Upper lobe of left lung (tissue), 6 donors: Measurements from ENCODE around the gene TNFRSF9. TPM values are rescaled to one million over a fixed set of nuclear protein-coding genes. Genes with fewer than 3 reads are reported as not detected.

Source experiments
- ATAC-seq, 2 donors: fragments of 200-7000 bp; cut with Tn5 transposase; one replicate each; pipeline ENCODE4 v1.9.1; 2022; ENCODE audit warnings: mild to moderate bottlenecking in 2 of 2, moderate library complexity in 2 of 2; ENCODE audit not compliant: low FRiP score in 2 of 2
- DNase-seq, 2 donors: peaks; one replicate each; pipeline ENCODE4 v3.0.0-alpha.2; 2019 to 2020
- H3K27ac ChIP-seq, 4 donors: fragments of 200-600 bp; sonication (generic); one replicate each; pipeline ENCODE4 v1.5.1; 2016 to 2019
- H3K27me3 ChIP-seq, 4 donors: fragments of 200-600 bp; sonication (generic); one replicate each; pipeline ENCODE4 v1.5.1; 2017 to 2019
- H3K36me3 ChIP-seq, 4 donors: fragments of 200-600 bp; sonication (generic); one replicate each; pipeline ENCODE4 v1.5.1; 2016 to 2019
- H3K4me1 ChIP-seq, 4 donors: fragments of 200-600 bp; sonication (generic); one replicate each; pipeline ENCODE4 v1.5.1; 2018 to 2019
- H3K4me3 ChIP-seq, 4 donors: fragments of 200-600 bp; sonication (generic); one replicate each; pipeline ENCODE4 v1.5.1; 2017 to 2019; ENCODE audit warnings: mild to moderate bottlenecking in 2 of 4, moderate library complexity in 1 of 4
- H3K9me3 ChIP-seq, 4 donors: fragments of 200-600 bp; sonication (generic); one replicate each; pipeline ENCODE4 v1.5.1; 2018 to 2019
- CTCF ChIP-seq, 6 experiments: fragments of 450-650 bp in 4 of 6; fragments of 200-600 bp in 2 of 6; sonication (generic) in 2 of 6; IDR thresholded peaks; one replicate each; pipeline ENCODE4 v1.5.1; 2016 to 2019; ENCODE audit warnings: antibody characterized with exemption in 6 of 6
- EP300 ChIP-seq, 4 donors: sonication (generic); formaldehyde crosslinking; IDR thresholded peaks; one replicate each; pipeline ENCODE4 v1.5.1; 2017; ENCODE audit warnings: antibody characterized with exemption in 4 of 4, control low read depth in 2 of 4
- POLR2A ChIP-seq, 4 donors: fragments of 450-650 bp; IDR thresholded peaks; one replicate each; pipeline ENCODE4 v1.5.1; 2016 to 2017; ENCODE audit warnings: antibody characterized with exemption in 4 of 4, mild to moderate bottlenecking in 2 of 4
- POLR2AphosphoS5 ChIP-seq, 2 donors: sonication (generic); formaldehyde crosslinking; IDR thresholded peaks; one replicate each; pipeline ENCODE4 v1.5.1; 2017; ENCODE audit warnings: antibody characterized with exemption in 2 of 2
- WGBS, 2 donors: methylation state at CpG; one replicate each; pipeline ENCODE4 v1.1.5; 2017 to 2018; 5-methylcytosine and 5-hydroxymethylcytosine counted together
- total RNA-seq, 6 donors: library from RNA; depleted of rRNA in 4 of 6; stranded (reverse); fragments of >200 nt in 4 of 6; gene quantifications; one replicate each; pipeline versions ENCODE4 v1.1.0 to v1.2.1, GENCODE V29; 2016 to 2021
- donor health status: DM: no; HTN: no; CAD: no; lungs with moderate emphysema.
- donor health status: DM: no; HTN: yes; CAD: no; lungs with severe emphysema.

The TNFRSF9 gene
- total RNA-seq, 6 donors from 2014 or later: 0.11 to 1.5 (median 0.61) TPM; not detected in 1

GRCh38 chr1:7932524-7933138, 8.0 kb downstream of the TNFRSF9 start:
- H3K4me3 ChIP-seq: no peak overlapping the region
- no peak for ATAC-seq
- no peaks in the 10 kb centered on the region for H3K27me3 ChIP-seq
- no peak for DNase-seq
- H3K36me3 ChIP-seq: no peaks in the 10 kb centered on the region
- H3K9me3 ChIP-seq: no peaks in the 10 kb centered on the region
- H3K27ac ChIP-seq: no peak overlapping the region
- TF ChIP-seq EP300 (IDR thresholded peaks at IDR 0.05) (no peak), POLR2AphosphoS5 (IDR thresholded peaks at IDR 0.05) (no peak), CTCF (IDR thresholded peaks at IDR 0.05) (no peak), POLR2A (IDR thresholded peaks at IDR 0.05) (no peak)
- WGBS, 2 donors: 79 to 84% methylated on average over 15 of the region's 15 CpGs
- no peaks in the 10 kb centered on the region for H3K4me1 ChIP-seq

- H3K4me1 ChIP-seq: no peaks in the 10 kb centered on the region
- ATAC-seq (no peak), DNase-seq (no peak)
- no peak overlapping the region for H3K4me3 ChIP-seq
- H3K36me3 ChIP-seq: no peaks in the 10 kb centered on the region
- no peak for TF ChIP-seq POLR2AphosphoS5 (IDR thresholded peaks at IDR 0.05)
- TF ChIP-seq POLR2A (IDR thresholded peaks at IDR 0.05): no peak
- no peak for TF ChIP-seq CTCF (IDR thresholded peaks at IDR 0.05)
- no peak for TF ChIP-seq EP300 (IDR thresholded peaks at IDR 0.05)
- no peaks in the 10 kb centered on the region for H3K27me3 ChIP-seq
- no peak overlapping the region for H3K27ac ChIP-seq
- WGBS, 2 donors: 46 to 71% methylated on average over 2 of the region's 2 CpGs
- H3K9me3 ChIP-seq: no peaks in the 10 kb centered on the region
Measured at GRCh38 chr1:7931446-7931812, 9.2 kb downstream of the TNFRSF9 start.

GRCh38 chr1:7930645-7931445, 9.8 kb downstream of the TNFRSF9 start:
- TF ChIP-seq EP300 (IDR thresholded peaks at IDR 0.05) (no peak), POLR2A (IDR thresholded peaks at IDR 0.05) (no peak), CTCF (IDR thresholded peaks at IDR 0.05) (no peak), POLR2AphosphoS5 (IDR thresholded peaks at IDR 0.05) (no peak)
- Histone ChIP-seq H3K27ac (no peak overlapping the region), H3K9me3 (no peaks in the 10 kb centered on the region), H3K4me3 (no peak overlapping the region), H3K27me3 (no peaks in the 10 kb centered on the region), H3K36me3 (no peaks in the 10 kb centered on the region), H3K4me1 (no peaks in the 10 kb centered on the region)
- DNase-seq (no peak), ATAC-seq (no peak)
- WGBS, 2 donors: 67 to 70% methylated on average over 15 of the region's 15 CpGs

GRCh38 chr1:7929637-7930036, 11.0 kb downstream of the TNFRSF9 start:
- no peak for ATAC-seq
- H3K27ac ChIP-seq: no peak overlapping the region
- no peaks in the 10 kb centered on the region for H3K27me3 ChIP-seq

More at GRCh38 chr1:7929637-7930036, 11.0 kb downstream of the TNFRSF9 start:
- Histone ChIP-seq H3K4me3 (no peak overlapping the region), H3K36me3 (no peaks in the 10 kb centered on the region), H3K4me1 (no peaks in the 10 kb centered on the region), H3K9me3 (no peaks in the 10 kb centered on the region)
- TF ChIP-seq POLR2A (IDR thresholded peaks at IDR 0.05): no peak
- TF ChIP-seq EP300 (IDR thresholded peaks at IDR 0.05): no peak
- no peak for TF ChIP-seq CTCF (IDR thresholded peaks at IDR 0.05)
- no peak for TF ChIP-seq POLR2AphosphoS5 (IDR thresholded peaks at IDR 0.05)
- WGBS, 2 donors: 55 to 69% methylated on average over 7 of the region's 7 CpGs
- DNase-seq: no peak
